ENCODE measurements around the gene MRPL50.

Gene MRPL50

DNA sequence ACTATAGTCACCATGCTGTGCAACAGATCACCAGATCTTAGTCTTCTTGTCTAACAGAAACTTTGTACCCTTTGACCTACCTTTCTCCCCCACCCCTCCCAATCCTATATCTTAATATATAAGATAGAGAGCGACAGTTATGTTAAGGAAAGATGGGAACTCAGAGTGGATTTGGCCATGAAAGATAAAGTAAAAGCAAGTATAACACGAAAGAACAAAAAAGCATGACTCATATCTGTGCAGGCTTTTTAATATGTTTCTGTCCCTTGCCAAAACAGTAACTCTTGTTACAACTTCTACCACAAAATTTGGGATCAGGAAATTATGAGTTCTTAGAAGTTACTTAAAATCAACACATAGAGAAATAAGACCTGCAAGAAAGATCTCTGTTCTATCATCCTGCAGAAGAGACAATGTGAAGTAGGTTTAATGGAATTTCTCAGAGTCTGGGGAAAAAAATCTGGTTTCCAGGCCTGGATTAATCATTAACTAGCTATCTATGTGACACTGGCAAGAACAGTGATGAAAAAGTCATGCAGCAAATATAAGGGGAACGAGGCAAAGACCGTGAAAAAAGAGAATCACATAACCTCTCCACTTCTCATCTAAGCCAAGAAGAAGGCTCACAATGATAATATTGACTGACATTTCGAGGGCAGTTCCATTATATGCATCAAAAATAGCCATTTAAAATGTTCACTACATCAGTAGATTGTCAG is 32.2 kb downstream of the MRPL50 start:
- no peak overlapping the region for H3K27ac ChIP-seq (ENCODE audit: insufficient read depth, low read length, poor library complexity, severe bottlenecking)
- H3K4me1 ChIP-seq (ENCODE audit: control insufficient read depth, insufficient read depth, low read length, poor library complexity, severe bottlenecking), result no peaks in the 10 kb centered on the region
- DNase-seq, result no peak
- H3K27me3 ChIP-seq (replicated peaks; ENCODE audit: control insufficient read depth, insufficient read depth, low read length, poor library complexity, severe bottlenecking), result no peaks in the 10 kb centered on the region
- no peaks in the 10 kb centered on the region for H3K36me3 ChIP-seq (ENCODE audit: control insufficient read depth, insufficient read depth, low read length)
- H3K4me3 ChIP-seq (ENCODE audit: insufficient read depth, low read depth, low read length, poor library complexity, severe bottlenecking), result no peak overlapping the region
- no peaks in the 10 kb centered on the region for H3K9me3 ChIP-seq (ENCODE audit: control insufficient read depth, low read length)

DNA sequence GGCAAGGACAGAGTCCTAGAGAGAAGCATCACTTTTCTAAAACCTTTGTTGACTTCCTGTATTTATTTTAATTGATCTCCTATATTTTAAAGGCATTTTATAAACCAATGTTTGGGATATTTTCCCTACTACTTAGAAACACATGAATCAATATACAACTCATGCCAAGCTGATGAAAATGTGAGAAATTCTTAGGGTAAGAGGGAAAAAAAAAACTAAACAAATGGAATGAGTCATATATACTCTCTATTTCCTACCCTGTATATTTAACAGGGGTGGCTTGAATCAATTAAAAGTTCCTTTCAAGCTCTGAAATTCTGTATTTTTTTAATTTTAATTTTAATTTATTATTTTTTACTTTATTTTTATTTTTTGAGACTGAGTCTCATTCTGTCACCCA is 33.2 kb downstream of the MRPL50 start:
- no peaks in the 10 kb centered on the region for H3K36me3 ChIP-seq (ENCODE audit: control insufficient read depth, insufficient read depth, low read length)
- no peaks in the 10 kb centered on the region for H3K27me3 ChIP-seq (replicated peaks; ENCODE audit: control insufficient read depth, insufficient read depth, low read length, poor library complexity, severe bottlenecking)
- H3K27ac ChIP-seq (ENCODE audit: insufficient read depth, low read length, poor library complexity, severe bottlenecking), result no peak overlapping the region
- no peak for DNase-seq
- H3K4me1 ChIP-seq (ENCODE audit: control insufficient read depth, insufficient read depth, low read length, poor library complexity, severe bottlenecking), result no peaks in the 10 kb centered on the region
- H3K9me3 ChIP-seq (ENCODE audit: control insufficient read depth, low read length), result no peaks in the 10 kb centered on the region
- H3K4me3 ChIP-seq (ENCODE audit: insufficient read depth, low read depth, low read length, poor library complexity, severe bottlenecking), result no peak overlapping the region

DNA sequence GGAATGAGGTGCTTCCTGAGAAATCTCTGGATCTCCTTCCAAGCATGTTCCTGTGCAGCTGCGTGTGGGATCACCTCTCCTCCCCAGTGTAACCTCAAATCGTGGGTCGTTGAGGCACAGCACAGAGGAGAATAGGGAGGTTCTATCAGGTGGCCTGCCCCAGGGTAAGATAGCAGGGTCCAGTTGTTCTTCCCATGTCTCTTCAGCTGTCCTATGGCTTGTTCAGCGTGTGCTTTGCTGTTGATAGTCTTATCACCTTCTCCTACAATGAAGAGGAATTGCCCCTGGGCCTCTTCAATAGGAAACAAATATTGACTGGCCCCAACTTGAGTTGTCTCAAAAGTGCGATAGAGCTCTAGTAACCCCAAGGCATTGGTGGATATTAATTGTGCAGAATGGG is 36.0 kb downstream of the MRPL50 start:
- Histone ChIP-seq H3K27ac (ENCODE audit: insufficient read depth, low read length, poor library complexity, severe bottlenecking) (no peak overlapping the region), H3K9me3 (ENCODE audit: control insufficient read depth, low read length) (no peaks in the 10 kb centered on the region), H3K4me1 (ENCODE audit: control insufficient read depth, insufficient read depth, low read length, poor library complexity, severe bottlenecking) (no peaks in the 10 kb centered on the region), H3K36me3 (ENCODE audit: control insufficient read depth, insufficient read depth, low read length) (no peaks in the 10 kb centered on the region), H3K4me3 (ENCODE audit: insufficient read depth, low read depth, low read length, poor library complexity, severe bottlenecking) (no peak overlapping the region), H3K27me3 (replicated peaks; ENCODE audit: control insufficient read depth, insufficient read depth, low read length, poor library complexity, severe bottlenecking) (no peaks in the 10 kb centered on the region)
- DNase-seq, result no peak

DNA sequence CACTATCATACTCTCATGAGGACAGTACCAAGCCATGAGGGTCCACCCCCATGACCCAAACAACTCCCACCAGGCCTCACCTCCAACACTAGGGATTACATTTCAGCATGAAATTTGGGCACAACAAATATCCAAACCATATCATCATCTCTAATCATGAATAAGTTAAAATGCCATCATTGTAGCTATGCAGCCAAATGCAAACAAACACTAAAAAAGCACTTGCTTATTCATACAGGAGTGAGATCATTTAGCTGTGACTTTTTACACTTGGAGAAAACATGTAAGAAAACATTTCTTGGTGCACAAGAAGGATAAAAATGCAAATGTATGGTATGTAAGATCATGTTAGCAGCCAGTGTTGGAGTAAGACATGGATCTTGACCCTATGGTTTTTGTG is 37.8 kb downstream of the MRPL50 start:
- no peaks in the 10 kb centered on the region for H3K36me3 ChIP-seq (ENCODE audit: control insufficient read depth, insufficient read depth, low read length)
- H3K27me3 ChIP-seq (replicated peaks; ENCODE audit: control insufficient read depth, insufficient read depth, low read length, poor library complexity, severe bottlenecking), result no peaks in the 10 kb centered on the region
- no peaks in the 10 kb centered on the region for H3K9me3 ChIP-seq (ENCODE audit: control insufficient read depth, low read length)
- no peak for DNase-seq
- H3K4me3 ChIP-seq (ENCODE audit: insufficient read depth, low read depth, low read length, poor library complexity, severe bottlenecking), result no peak overlapping the region
- H3K27ac ChIP-seq (ENCODE audit: insufficient read depth, low read length, poor library complexity, severe bottlenecking), result no peak overlapping the region
- no peaks in the 10 kb centered on the region for H3K4me1 ChIP-seq (ENCODE audit: control insufficient read depth, insufficient read depth, low read length, poor library complexity, severe bottlenecking)

DNA sequence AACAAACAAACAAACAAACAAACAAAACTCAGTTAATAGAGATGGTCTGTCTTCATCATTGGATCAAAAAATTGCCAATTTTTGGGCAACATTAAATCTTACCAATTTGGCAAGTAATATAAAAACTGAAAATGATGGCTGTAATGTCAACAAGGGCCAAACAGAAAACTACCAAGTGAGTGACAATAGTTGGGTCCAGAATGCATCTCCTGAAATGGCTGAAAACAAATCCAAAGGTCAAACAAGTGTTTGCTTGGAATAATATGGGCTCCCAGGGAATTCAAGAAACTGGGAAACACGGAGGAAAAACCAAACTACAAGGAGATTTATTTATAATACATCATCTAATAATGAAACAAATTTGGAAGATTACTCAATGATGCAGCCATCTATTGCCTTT is 38.7 kb downstream of the MRPL50 start:
- no peaks in the 10 kb centered on the region for H3K9me3 ChIP-seq (ENCODE audit: control insufficient read depth, low read length)
- H3K27ac ChIP-seq (ENCODE audit: insufficient read depth, low read length, poor library complexity, severe bottlenecking), result no peak overlapping the region
- no peak overlapping the region for H3K4me3 ChIP-seq (ENCODE audit: insufficient read depth, low read depth, low read length, poor library complexity, severe bottlenecking)
- no peaks in the 10 kb centered on the region for H3K4me1 ChIP-seq (ENCODE audit: control insufficient read depth, insufficient read depth, low read length, poor library complexity, severe bottlenecking)
- H3K27me3 ChIP-seq (replicated peaks; ENCODE audit: control insufficient read depth, insufficient read depth, low read length, poor library complexity, severe bottlenecking), result no peaks in the 10 kb centered on the region
- no peaks in the 10 kb centered on the region for H3K36me3 ChIP-seq (ENCODE audit: control insufficient read depth, insufficient read depth, low read length)
- no peak for DNase-seq

DNA sequence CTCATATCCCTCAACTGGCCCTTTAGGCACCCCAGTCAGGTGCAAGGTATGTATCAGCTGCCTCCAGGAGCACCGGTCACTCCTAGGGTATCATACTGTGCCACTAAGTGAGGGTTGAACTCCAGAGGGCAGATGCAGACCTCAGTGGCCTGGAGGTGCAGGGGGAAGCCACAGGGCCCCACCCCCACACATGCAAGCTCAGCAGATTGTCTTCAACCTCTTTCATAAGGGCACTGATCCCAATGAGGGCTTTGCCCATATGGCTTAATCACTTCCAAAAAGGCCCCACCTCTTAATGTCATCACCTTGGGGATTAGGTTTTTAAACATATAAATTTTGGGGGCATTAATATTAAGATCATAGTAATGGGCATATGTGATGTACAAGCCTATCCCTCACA is 41.8 kb downstream of the MRPL50 start:
- H3K27me3 ChIP-seq (replicated peaks; ENCODE audit: control insufficient read depth, insufficient read depth, low read length, poor library complexity, severe bottlenecking), result no peaks in the 10 kb centered on the region
- H3K9me3 ChIP-seq (ENCODE audit: control insufficient read depth, low read length), result no peaks in the 10 kb centered on the region
- H3K27ac ChIP-seq (ENCODE audit: insufficient read depth, low read length, poor library complexity, severe bottlenecking), result no peak overlapping the region
- DNase-seq, result no peak
- H3K36me3 ChIP-seq (ENCODE audit: control insufficient read depth, insufficient read depth, low read length), result no peaks in the 10 kb centered on the region
- no peak overlapping the region for H3K4me3 ChIP-seq (ENCODE audit: insufficient read depth, low read depth, low read length, poor library complexity, severe bottlenecking)
- H3K4me1 ChIP-seq (ENCODE audit: control insufficient read depth, insufficient read depth, low read length, poor library complexity, severe bottlenecking), result no peaks in the 10 kb centered on the region

DNA sequence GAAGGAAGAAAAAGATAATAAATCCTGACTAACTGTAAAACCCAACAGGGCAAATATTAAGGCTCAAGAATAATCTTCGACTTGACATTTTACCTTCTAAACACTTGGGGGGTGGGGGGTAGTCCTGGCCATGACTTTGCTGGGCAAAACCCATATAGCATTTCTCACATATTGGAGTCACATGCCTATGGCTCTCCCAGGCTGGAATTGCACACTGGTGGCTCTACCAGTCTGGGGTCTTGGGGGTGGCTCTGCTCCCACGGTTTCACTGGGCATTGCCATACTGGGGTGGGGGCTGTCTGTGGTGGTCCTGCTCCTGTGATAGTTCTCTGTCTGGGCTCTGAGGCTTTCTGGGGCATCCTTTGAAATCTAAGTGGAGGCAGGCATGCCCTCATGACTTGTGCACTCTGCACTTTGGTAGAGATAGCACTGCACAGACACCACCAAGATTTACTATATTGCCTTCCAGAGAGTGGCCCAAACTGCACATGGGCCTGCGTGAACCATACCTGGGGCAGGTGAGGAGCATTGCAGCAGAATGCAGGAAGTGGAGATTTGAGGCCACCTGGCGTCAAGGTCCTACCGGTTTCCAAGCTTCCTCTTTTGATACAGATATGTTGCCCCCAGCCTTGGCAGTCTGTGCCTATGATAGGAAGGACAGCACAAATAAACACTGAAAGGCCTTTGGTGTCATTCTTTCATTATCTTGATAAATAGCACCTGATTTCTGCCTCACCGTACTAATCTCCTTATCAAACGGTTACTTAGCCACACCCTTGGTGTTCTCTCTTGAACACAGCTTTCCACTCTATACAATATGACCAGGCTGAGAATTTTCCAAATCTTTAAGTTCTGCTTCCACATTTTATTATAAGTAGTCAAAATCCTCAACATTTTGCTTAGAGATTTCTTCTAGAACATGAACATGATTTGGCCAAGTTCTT is 43.4 kb downstream of the MRPL50 start:
- Histone ChIP-seq H3K9me3 (ENCODE audit: control insufficient read depth, low read length) (no peaks in the 10 kb centered on the region), H3K4me3 (ENCODE audit: insufficient read depth, low read depth, low read length, poor library complexity, severe bottlenecking) (no peak overlapping the region), H3K27me3 (replicated peaks; ENCODE audit: control insufficient read depth, insufficient read depth, low read length, poor library complexity, severe bottlenecking) (no peaks in the 10 kb centered on the region), H3K36me3 (ENCODE audit: control insufficient read depth, insufficient read depth, low read length) (no peaks in the 10 kb centered on the region), H3K27ac (ENCODE audit: insufficient read depth, low read length, poor library complexity, severe bottlenecking) (no peak overlapping the region), H3K4me1 (ENCODE audit: control insufficient read depth, insufficient read depth, low read length, poor library complexity, severe bottlenecking) (no peaks in the 10 kb centered on the region)
- DNase-seq, result no peak

DNA sequence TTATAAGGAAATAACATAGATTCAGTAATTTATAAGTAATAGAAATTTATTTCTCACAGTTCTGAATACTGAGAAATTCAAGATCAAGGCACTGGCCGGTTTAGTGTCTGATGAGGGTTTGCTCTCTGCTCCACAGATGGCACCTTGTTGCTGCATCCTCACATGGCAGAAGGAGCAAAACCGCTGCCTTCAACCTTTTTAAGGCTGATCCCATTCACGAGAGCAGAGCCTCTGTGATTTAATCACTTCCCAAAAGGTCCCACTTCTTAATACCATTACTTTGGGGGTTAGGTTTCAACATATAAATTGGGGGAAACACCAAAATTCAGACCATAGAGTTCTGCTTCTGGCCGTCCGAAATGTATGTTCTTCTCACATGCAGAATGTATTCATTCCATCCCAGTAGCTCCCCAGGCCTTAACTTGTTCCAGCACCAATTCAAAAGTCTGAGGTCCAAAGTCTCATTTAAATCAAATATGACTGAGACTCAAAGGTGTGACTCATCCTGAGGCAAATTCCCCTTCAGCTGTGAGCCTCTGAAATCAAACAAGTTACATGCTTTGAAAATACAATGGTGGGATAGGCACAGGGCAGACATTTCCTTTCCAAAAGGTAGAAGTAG is 44.2 kb downstream of the MRPL50 start:
- no peaks in the 10 kb centered on the region for H3K36me3 ChIP-seq (ENCODE audit: control insufficient read depth, insufficient read depth, low read length)
- H3K4me3 ChIP-seq (ENCODE audit: insufficient read depth, low read depth, low read length, poor library complexity, severe bottlenecking), result no peak overlapping the region
- H3K27me3 ChIP-seq (replicated peaks; ENCODE audit: control insufficient read depth, insufficient read depth, low read length, poor library complexity, severe bottlenecking), result no peaks in the 10 kb centered on the region
- no peak for DNase-seq
- H3K4me1 ChIP-seq (ENCODE audit: control insufficient read depth, insufficient read depth, low read length, poor library complexity, severe bottlenecking), result no peaks in the 10 kb centered on the region
- H3K9me3 ChIP-seq (ENCODE audit: control insufficient read depth, low read length), result no peaks in the 10 kb centered on the region
- no peak overlapping the region for H3K27ac ChIP-seq (ENCODE audit: insufficient read depth, low read length, poor library complexity, severe bottlenecking)

DNA sequence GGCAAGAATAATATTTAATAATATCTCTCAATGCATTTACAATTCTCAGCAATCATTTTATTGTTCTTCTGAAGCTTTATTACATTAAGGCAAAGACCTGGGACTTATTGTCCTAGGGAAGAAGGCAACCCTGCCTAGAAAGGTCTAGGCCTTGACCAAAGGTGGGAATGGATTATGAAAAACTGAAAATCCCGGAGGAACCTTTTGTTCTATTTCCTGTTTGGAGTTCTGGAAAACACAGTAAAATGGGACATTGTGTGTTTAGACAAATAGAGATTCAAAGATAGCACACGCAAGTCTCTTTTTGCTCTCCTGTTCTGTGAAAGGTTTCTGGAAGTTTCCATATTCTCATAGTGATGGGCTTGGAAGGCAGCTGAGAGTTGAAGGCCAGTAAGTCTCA is 44.7 kb downstream of the MRPL50 start:
- Histone ChIP-seq H3K36me3 (ENCODE audit: control insufficient read depth, insufficient read depth, low read length) (no peaks in the 10 kb centered on the region), H3K27ac (ENCODE audit: insufficient read depth, low read length, poor library complexity, severe bottlenecking) (no peak overlapping the region), H3K4me3 (ENCODE audit: insufficient read depth, low read depth, low read length, poor library complexity, severe bottlenecking) (no peak overlapping the region), H3K27me3 (replicated peaks; ENCODE audit: control insufficient read depth, insufficient read depth, low read length, poor library complexity, severe bottlenecking) (no peaks in the 10 kb centered on the region), H3K9me3 (ENCODE audit: control insufficient read depth, low read length) (no peaks in the 10 kb centered on the region), H3K4me1 (ENCODE audit: control insufficient read depth, insufficient read depth, low read length, poor library complexity, severe bottlenecking) (no peaks in the 10 kb centered on the region)
- DNase-seq, result no peak

All from effector memory CD4-positive, alpha-beta T cell (primary cell).